Chondrocyte (in vitro differentiated cells): ENCODE measurements around the gene SLC7A9. TPM values are rescaled to one million over a fixed set of nuclear protein-coding genes. Genes with fewer than 3 reads are reported as not detected.

Source experiments
- DNase-seq: peaks from one replicate; pipeline ENCODE4 v3.0.0; 2021; ENCODE audit warnings: mixed read lengths, low spot score
- H3K27ac Mint-ChIP-seq: one replicate; pipeline ENCODE4 v1.8.0; 2021; ENCODE audit warnings: mild to moderate bottlenecking, moderate library complexity, mixed read lengths; ENCODE audit not compliant: unreplicated experiment
- H3K27me3 Mint-ChIP-seq: 2 replicates; pipeline ENCODE4 v1.8.0; 2021; ENCODE audit warnings: low read depth, mixed read lengths
- H3K36me3 Mint-ChIP-seq: 2 replicates; pipeline ENCODE4 v1.8.0; 2021; ENCODE audit warnings: low read depth, mixed read lengths
- H3K4me1 Mint-ChIP-seq: 2 replicates; pipeline ENCODE4 v1.8.0; 2021; ENCODE audit warnings: low read depth, mild to moderate bottlenecking, mixed read lengths
- H3K4me3 Mint-ChIP-seq: one replicate; pipeline ENCODE4 v1.8.0; 2021; ENCODE audit warnings: mild to moderate bottlenecking, moderate library complexity, mixed read lengths; ENCODE audit not compliant: unreplicated experiment
- H3K9me3 Mint-ChIP-seq: 2 replicates; pipeline ENCODE4 v1.8.0; 2021; ENCODE audit warnings: low read depth, mixed read lengths
- CTCF ChIP-seq: fragments of 200-600 bp; sonication (generic); IDR thresholded peaks from 2 replicates; pipeline ENCODE4 v1.5.0; 2021; ENCODE audit warnings: antibody characterized with exemption, mild to moderate bottlenecking, moderate library complexity
- total RNA-seq: library from RNA; stranded (reverse); gene quantifications from 3 replicates; pipeline ENCODE4 v1.2.1, GENCODE V29; 2021

Gene SLC7A9
- total RNA-seq, 1 donor from 2014 or later = 0.35 TPM

GRCh38 chr19:32808236-32808635 is 61.3 kb downstream of the SLC7A9 start:
- Mint-ChIP-seq H3K9me3 (no peaks in the 10 kb centered on the region), H3K27ac (no peak overlapping the region), H3K36me3 (no peaks in the 10 kb centered on the region), H3K4me1 (no peaks in the 10 kb centered on the region), H3K27me3 (peaks cover 22% of the 10 kb centered on the region), H3K4me3 (no peak overlapping the region)
- no peak for TF ChIP-seq CTCF
- DNase-seq = no peak

- Mint-ChIP-seq H3K27ac (no peak overlapping the region), H3K4me3 (no peak overlapping the region), H3K9me3 (no peaks in the 10 kb centered on the region), H3K36me3 (no peaks in the 10 kb centered on the region), H3K27me3 (peaks cover 11% of the 10 kb centered on the region), H3K4me1 (no peaks in the 10 kb centered on the region)
- TF ChIP-seq CTCF = no peak
- DNase-seq = no peak
These were observed 66.7 kb downstream of the SLC7A9 start for GRCh38 chr19:32802840-32803239.

- no peak for DNase-seq
- Mint-ChIP-seq H3K27ac (no peak overlapping the region), H3K27me3 (peaks cover 11% of the 10 kb centered on the region), H3K4me1 (no peaks in the 10 kb centered on the region), H3K4me3 (no peak overlapping the region), H3K36me3 (no peaks in the 10 kb centered on the region), H3K9me3 (no peaks in the 10 kb centered on the region)
- TF ChIP-seq CTCF = no peak
These were observed 68.8 kb downstream of the SLC7A9 start for GRCh38 chr19:32800754-32801153.

- Mint-ChIP-seq H3K9me3 (no peaks in the 10 kb centered on the region), H3K4me3 (no peak overlapping the region), H3K27ac (no peak overlapping the region), H3K36me3 (no peaks in the 10 kb centered on the region), H3K4me1 (no peaks in the 10 kb centered on the region), H3K27me3 (peaks cover 12% of the 10 kb centered on the region)
- no peak for TF ChIP-seq CTCF
- DNase-seq = no peak
These were observed 69.4 kb downstream of the SLC7A9 start for GRCh38 chr19:32800191-32800590.

- Mint-ChIP-seq H3K27me3 (peaks cover 8% of the 10 kb centered on the region), H3K9me3 (no peaks in the 10 kb centered on the region), H3K4me3 (no peak overlapping the region), H3K4me1 (no peaks in the 10 kb centered on the region), H3K27ac (no peak overlapping the region), H3K36me3 (no peaks in the 10 kb centered on the region)
- no peak for DNase-seq
- TF ChIP-seq CTCF = no peak
These were observed 71.4 kb downstream of the SLC7A9 start for GRCh38 chr19:32798201-32798600.
